Activated B cell treated with CpG ODN at 0.5 μM for 24 hours (primary cell): ENCODE results near the gene POLR1D. TPM values are rescaled to one million over a fixed set of nuclear protein-coding genes. Genes with fewer than 3 reads are reported as not detected.

Source experiments
- ATAC-seq: fragments of 200-7000 bp; cut with Tn5 transposase; one replicate; pipeline ENCODE4 v1.10.0; 2021; ENCODE audit warnings: low read depth, mild to moderate bottlenecking, moderate library complexity
- CTCF ChIA-PET: fragments of 350-600 bp; sonication (Branson Sonifier 250); formaldehyde crosslinking; loops from one replicate; lab custom pipeline; 2021; ENCODE audit warnings: antibody characterized with exemption; lab: Charles Lee
- POLR2A ChIA-PET: fragments of 350-600 bp; sonication (Branson Sonifier 250); formaldehyde crosslinking; loops from one replicate; lab custom pipeline; 2021; ENCODE audit warnings: antibody characterized with exemption; lab: Charles Lee
- DNase-seq: peaks from one replicate; pipeline ENCODE4 v3.0.0; 2022
- H3K27ac Mint-ChIP-seq: one replicate; pipeline ENCODE4 v1.8.0; 2020; ENCODE audit warnings: mixed read lengths
- H3K27me3 Mint-ChIP-seq: one replicate; pipeline ENCODE4 v1.8.0; 2021; ENCODE audit warnings: mixed read lengths
- H3K36me3 Mint-ChIP-seq: one replicate; pipeline ENCODE4 v1.8.0; 2021; ENCODE audit warnings: low read depth, mixed read lengths
- H3K4me1 Mint-ChIP-seq: one replicate; pipeline ENCODE4 v1.8.0; 2021; ENCODE audit warnings: mixed read lengths
- H3K4me3 Mint-ChIP-seq: one replicate; pipeline ENCODE4 v1.8.0; 2020; ENCODE audit warnings: mild to moderate bottlenecking, mixed read lengths
- H3K9me3 Mint-ChIP-seq: one replicate; pipeline ENCODE4 v1.8.0; 2020; ENCODE audit warnings: mixed read lengths
- intact Hi-C: fragments of 100-400 bp; cut with micrococcal nuclease; formaldehyde crosslinking; loops from one replicate; pipeline ENCODE4 v1.15.1; 2024
- total RNA-seq: library from RNA; stranded (reverse); gene quantifications from 2 replicates; pipeline ENCODE4 v1.2.3, GENCODE V29; 2022
- TF ChIP-seq, protein P1 (sequence below): fragments of 200-600 bp; IDR thresholded peaks from one replicate; pipeline ENCODE4 v1.8.0; 2022; ENCODE audit warnings: antibody characterized with exemption, mild to moderate bottlenecking

Gene POLR1D
- total RNA-seq, 1 donor from 2014 or later = 121 TPM

DNA sequence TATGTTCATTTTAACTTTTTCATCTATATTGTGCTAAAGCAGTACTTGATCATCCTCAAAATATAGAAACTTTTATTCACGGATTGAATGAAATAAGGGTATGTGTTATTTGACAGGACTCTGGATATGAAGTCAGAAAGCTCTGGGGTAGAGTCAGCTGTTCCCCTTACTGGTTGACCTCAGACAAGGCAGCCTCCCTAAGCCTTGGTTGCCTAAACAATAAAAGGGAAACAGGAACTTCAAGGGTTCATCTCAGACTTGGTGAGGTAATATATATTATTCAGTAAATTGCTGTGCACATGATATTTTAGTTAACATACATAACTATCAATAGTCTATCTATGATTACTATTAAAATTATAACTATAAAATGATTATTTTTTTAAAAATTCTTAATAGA lies 13.6 kb downstream of the POLR1D start:
- DNase-seq (no peak), ATAC-seq (no peak)
- ChIA-PET CTCF (no interaction called here), POLR2A (no interaction called here)
- TF ChIP-seq, protein P1, sequence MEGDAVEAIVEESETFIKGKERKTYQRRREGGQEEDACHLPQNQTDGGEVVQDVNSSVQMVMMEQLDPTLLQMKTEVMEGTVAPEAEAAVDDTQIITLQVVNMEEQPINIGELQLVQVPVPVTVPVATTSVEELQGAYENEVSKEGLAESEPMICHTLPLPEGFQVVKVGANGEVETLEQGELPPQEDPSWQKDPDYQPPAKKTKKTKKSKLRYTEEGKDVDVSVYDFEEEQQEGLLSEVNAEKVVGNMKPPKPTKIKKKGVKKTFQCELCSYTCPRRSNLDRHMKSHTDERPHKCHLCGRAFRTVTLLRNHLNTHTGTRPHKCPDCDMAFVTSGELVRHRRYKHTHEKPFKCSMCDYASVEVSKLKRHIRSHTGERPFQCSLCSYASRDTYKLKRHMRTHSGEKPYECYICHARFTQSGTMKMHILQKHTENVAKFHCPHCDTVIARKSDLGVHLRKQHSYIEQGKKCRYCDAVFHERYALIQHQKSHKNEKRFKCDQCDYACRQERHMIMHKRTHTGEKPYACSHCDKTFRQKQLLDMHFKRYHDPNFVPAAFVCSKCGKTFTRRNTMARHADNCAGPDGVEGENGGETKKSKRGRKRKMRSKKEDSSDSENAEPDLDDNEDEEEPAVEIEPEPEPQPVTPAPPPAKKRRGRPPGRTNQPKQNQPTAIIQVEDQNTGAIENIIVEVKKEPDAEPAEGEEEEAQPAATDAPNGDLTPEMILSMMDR = no peak
- intact Hi-C loops = no loop called here
- H3K4me1 Mint-ChIP-seq = peaks cover 35% of the 10 kb centered on the region
- no peak overlapping the region for H3K4me3 Mint-ChIP-seq
- H3K27ac Mint-ChIP-seq = no peak overlapping the region
- peaks cover 50% of the 10 kb centered on the region for H3K36me3 Mint-ChIP-seq
- H3K9me3 Mint-ChIP-seq = no peaks in the 10 kb centered on the region
- no peaks in the 10 kb centered on the region for H3K27me3 Mint-ChIP-seq

DNA sequence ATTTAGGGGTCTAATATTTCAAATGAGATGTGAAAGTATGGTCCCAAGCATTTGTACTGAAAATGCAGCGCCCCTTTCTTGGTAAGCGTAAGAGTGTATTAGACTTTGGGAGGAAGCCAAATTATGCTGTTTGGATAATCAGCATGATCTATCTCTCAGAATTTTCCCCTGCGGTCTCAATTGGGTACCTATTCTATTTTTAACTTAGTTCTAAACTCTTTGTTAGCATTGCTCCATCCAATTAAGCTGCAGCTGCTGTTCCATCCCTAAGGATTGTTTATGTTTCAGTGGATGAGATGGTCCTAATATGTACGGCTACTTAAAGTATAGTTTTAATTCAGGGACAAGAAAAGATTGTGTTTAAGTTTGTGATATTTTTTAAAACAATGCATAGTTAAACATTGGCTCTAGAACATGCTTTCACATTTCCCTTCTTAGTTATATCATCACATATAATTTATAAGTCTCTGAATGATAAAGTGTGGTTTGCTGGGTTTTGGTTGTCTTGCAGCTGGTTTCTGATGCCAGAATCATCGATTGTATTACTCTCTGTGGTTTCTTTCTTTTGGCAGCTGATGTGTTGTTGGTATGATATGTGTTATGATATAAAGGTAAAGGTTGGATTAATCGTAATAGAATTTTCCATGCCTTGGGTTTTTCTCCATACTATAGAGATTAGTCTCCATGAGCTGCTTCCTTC lies 15.0 kb downstream of the POLR1D start:
- peaks cover 28% of the 10 kb centered on the region for H3K4me1 Mint-ChIP-seq
- ChIA-PET POLR2A (no interaction called here), CTCF (no interaction called here)
- TF ChIP-seq, protein P1 = no peak
- peak overlapping the region; percentile 31 for H3K27ac Mint-ChIP-seq
- intact Hi-C loops = no loop called here
- H3K4me3 Mint-ChIP-seq = no peak overlapping the region
- H3K27me3 Mint-ChIP-seq = no peaks in the 10 kb centered on the region
- DNase-seq (no peak), ATAC-seq (no peak)
- H3K9me3 Mint-ChIP-seq = no peaks in the 10 kb centered on the region
- peaks cover 44% of the 10 kb centered on the region for H3K36me3 Mint-ChIP-seq

DNA sequence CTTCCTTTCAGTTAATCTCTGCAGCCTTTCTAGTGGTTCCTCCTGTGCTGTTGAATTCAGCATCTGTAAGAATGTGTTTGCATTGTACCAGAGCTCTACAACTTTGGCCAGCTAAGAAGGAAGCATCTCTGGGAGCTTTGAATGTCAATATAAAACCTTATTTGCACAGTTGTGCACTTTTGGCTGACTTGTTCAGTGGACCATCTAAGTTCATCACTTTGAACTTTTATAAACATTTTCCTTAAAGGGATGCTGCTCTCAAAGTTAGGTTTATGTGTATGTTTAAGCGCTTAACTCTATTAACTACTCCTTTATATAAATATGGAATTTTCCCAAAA lies 15.6 kb downstream of the POLR1D start:
- POLR2A ChIA-PET = no interaction called here
- H3K4me3 Mint-ChIP-seq = no peak overlapping the region
- TF ChIP-seq, protein P1 = no peak
- no peaks in the 10 kb centered on the region for H3K27me3 Mint-ChIP-seq
- no peaks in the 10 kb centered on the region for H3K9me3 Mint-ChIP-seq
- no peak overlapping the region for H3K27ac Mint-ChIP-seq
- peaks cover 24% of the 10 kb centered on the region for H3K4me1 Mint-ChIP-seq
- intact Hi-C loops = no loop called here
- no peak for ATAC-seq
- H3K36me3 Mint-ChIP-seq = peaks cover 42% of the 10 kb centered on the region
- CTCF ChIA-PET = no interaction called here
- no peak for DNase-seq

DNA sequence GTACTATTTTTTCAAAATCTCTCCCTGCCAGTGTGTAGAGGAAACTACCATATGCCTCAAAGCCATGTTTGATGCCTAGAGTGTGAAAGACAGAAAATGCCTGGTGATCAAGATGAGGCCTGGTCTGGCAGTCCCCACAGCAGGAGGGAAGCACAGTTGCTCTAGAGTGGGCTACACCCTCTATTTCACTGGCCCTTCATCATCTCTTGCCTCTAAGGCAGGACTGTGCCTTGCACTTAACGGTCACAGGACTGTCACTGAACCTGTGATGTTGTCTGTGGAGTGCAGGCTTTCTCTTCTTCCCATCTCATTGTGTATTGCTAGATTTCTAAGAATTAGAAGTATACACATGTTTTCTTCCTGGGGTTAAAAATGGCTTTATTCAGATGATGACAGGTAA lies 16.3 kb downstream of the POLR1D start:
- H3K36me3 Mint-ChIP-seq = peaks cover 41% of the 10 kb centered on the region
- DNase-seq = no peak
- no peak for ATAC-seq
- H3K4me3 Mint-ChIP-seq = no peak overlapping the region
- intact Hi-C loops = no loop called here
- ChIA-PET CTCF (no interaction called here), POLR2A (no interaction called here)
- peaks cover 26% of the 10 kb centered on the region for H3K4me1 Mint-ChIP-seq
- H3K27ac Mint-ChIP-seq = no peak overlapping the region
- no peaks in the 10 kb centered on the region for H3K27me3 Mint-ChIP-seq
- H3K9me3 Mint-ChIP-seq = no peaks in the 10 kb centered on the region
- TF ChIP-seq, protein P1 = no peak

DNA sequence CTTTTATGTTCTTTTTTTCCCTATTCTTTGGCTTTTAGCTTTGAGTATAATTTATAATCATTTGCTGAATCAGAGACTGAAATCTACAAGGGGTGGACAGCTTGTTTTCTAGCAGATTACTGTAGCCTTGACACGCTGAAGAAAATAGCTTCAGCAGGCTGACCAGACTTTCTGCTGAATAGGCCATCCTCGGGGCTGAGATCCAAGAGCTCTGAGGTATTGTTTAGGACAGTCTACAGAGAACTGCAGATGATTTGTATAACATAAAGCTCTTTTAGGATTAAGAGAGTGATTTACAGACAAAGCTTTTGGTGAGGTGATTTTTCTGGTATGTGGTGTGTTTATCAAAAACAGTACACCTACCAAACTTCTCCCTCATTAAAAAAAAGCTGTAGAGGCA lies 16.8 kb downstream of the POLR1D start:
- Mint-ChIP-seq H3K9me3 (no peaks in the 10 kb centered on the region), H3K4me3 (no peak overlapping the region), H3K4me1 (peaks cover 28% of the 10 kb centered on the region), H3K27me3 (no peaks in the 10 kb centered on the region), H3K36me3 (peaks cover 35% of the 10 kb centered on the region), H3K27ac (no peak overlapping the region)
- intact Hi-C loops = no loop called here
- DNase-seq (no peak), ATAC-seq (no peak)
- TF ChIP-seq, protein P1 = no peak
- ChIA-PET POLR2A (no interaction called here), CTCF (no interaction called here)
